Caco-2 (cell line): ENCODE measurements around the gene ABHD16B. TPM values are rescaled to one million over a fixed set of nuclear protein-coding genes. Genes with fewer than 3 reads are reported as not detected.

Source experiments
- BruUV-seq: library from RNA; stranded (reverse); fragments of 400-500 nt; replicated peaks from 2 replicates; lab custom pipeline; 2021; lab: Mats Ljungman, UMichigan
- CTCF ChIA-PET: fragments of 300-600 bp; sonication (Branson Sonifier 250); formaldehyde crosslinking; loops from one replicate; lab custom pipeline; 2022; ENCODE audit warnings: antibody characterized with exemption; lab: Charles Lee
- POLR2A ChIA-PET: fragments of 300-600 bp; sonication (Branson Sonifier 250); formaldehyde crosslinking; loops from one replicate; lab custom pipeline; 2022; ENCODE audit warnings: antibody characterized with exemption; lab: Charles Lee
- DNase-seq, 2 experiments: peaks; one replicate each; pipeline versions ENCODE4 v3.0.0 to v3.0.0-alpha.2; 2020 to 2022
- H3K27me3 ChIP-seq: replicated peaks from 2 replicates; pipeline ENCODE4 v1.6.0; 2011; ENCODE audit warnings: low read length; ENCODE audit not compliant: control insufficient read depth, insufficient read depth
- H3K36me3 ChIP-seq: 2 replicates; pipeline ENCODE4 v1.5.1; 2011; ENCODE audit warnings: low read length; ENCODE audit not compliant: control insufficient read depth, insufficient read depth
- H3K4me1 ChIP-seq: fragments of 250-450 bp; sonication (Bioruptor Pico); 2 replicates; pipeline ENCODE4 v1.5.1; 2020; ENCODE audit warnings: mild to moderate bottlenecking
- H3K4me3 ChIP-seq: 2 replicates; pipeline ENCODE4 v1.5.1; 2011; ENCODE audit warnings: low read depth, mild to moderate bottlenecking, control low read depth, low read length
- H3K9me3 ChIP-seq: fragments of 250-450 bp; sonication (Bioruptor Pico); 2 replicates; pipeline ENCODE4 v1.5.1; 2020; ENCODE audit warnings: mild to moderate bottlenecking, moderate library complexity
- H3K27ac Mint-ChIP-seq: one replicate; pipeline ENCODE4 v1.8.0; 2022; ENCODE audit warnings: mixed read lengths; ENCODE audit not compliant: unreplicated experiment
- H3K27me3 Mint-ChIP-seq: one replicate; pipeline ENCODE4 v1.8.0; 2022; ENCODE audit warnings: mixed read lengths; ENCODE audit not compliant: insufficient read depth, unreplicated experiment
- H3K36me3 Mint-ChIP-seq: one replicate; pipeline ENCODE4 v1.8.0; 2022; ENCODE audit warnings: mild to moderate bottlenecking, mixed read lengths; ENCODE audit not compliant: insufficient read depth, unreplicated experiment
- H3K4me1 Mint-ChIP-seq: one replicate; pipeline ENCODE4 v1.8.0; 2022; ENCODE audit warnings: low read depth, mixed read lengths; ENCODE audit not compliant: unreplicated experiment
- H3K4me3 Mint-ChIP-seq: one replicate; pipeline ENCODE4 v1.8.0; 2022; ENCODE audit warnings: mild to moderate bottlenecking, moderate library complexity, mixed read lengths; ENCODE audit not compliant: unreplicated experiment
- H3K9me3 Mint-ChIP-seq: one replicate; pipeline ENCODE4 v1.8.0; 2022; ENCODE audit warnings: mixed read lengths; ENCODE audit not compliant: unreplicated experiment
- intact Hi-C: fragments of 100-400 bp; cut with micrococcal nuclease; formaldehyde crosslinking; loops from one replicate; pipeline ENCODE4 v1.10.0; 2022; ENCODE audit not compliant: unreplicated experiment
- total RNA-seq: library from RNA; stranded (reverse); gene quantifications from 2 replicates; pipeline ENCODE4 v1.2.3, GENCODE V29; 2022
- TF ChIP-seq, protein P1 (sequence below), 2 experiments: fragments of 200-600 bp in 1 of 2; IDR thresholded peaks; 1 replicate in 1 of 2; 2 replicates in 1 of 2; pipeline versions ENCODE4 v1.5.1 to v1.8.0; 2011 to 2022; ENCODE audit warnings: antibody characterized with exemption in 1 of 2, control low read depth in 1 of 2, inconsistent platforms in 1 of 2, low read depth in 1 of 2, low read length in 1 of 2, mild to moderate bottlenecking in 1 of 2, moderate library complexity in 1 of 2; ENCODE audit not compliant: insufficient read depth in 1 of 2, severe bottlenecking in 1 of 2, unreplicated experiment in 1 of 2

Gene ABHD16B
- total RNA-seq, 1 experiment from 2014 or later, result 0.27 TPM

DNA sequence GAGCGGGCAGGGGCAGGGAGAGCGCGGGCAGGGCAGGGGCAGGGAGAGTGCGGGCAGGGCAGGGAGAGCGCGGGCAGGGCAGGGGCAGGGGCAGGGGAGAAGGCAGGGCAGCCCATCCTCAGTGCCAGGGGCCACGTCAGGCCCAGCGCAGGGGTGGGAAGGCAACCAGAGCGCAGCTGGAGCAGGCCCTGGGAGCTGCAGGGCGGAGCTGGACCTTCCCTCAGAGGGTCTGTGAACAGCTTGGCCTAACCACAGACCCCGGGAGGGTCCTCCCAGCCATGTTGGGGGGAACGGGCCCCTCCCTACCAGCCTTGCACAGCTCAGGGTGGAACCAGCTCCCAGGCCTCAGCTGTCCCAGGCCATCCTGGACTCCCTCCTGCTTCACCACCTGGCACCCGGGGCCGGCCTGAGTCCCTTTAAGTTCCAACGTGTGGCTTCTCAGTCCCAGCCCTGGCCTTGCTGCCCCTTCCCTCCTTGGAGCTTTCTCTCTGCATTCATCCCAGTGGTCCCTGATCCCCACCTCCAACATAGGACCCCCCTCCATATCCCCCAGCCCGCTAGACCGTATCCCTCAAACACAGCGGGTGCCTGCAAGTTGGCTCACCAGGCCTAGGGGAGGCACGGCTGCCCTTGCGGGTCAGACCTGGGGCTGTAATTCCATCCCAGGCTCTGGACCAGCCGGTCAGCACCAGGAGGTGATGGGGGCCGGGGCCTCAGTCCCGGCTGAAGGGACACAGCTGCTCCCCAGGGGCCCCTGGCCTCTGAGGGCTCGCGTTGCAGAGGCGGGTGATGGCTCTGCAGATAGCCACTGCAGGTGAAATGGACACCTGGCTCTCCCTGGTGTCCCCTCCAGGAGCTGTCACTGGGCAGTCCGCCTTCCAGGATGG lies 24.6 kb upstream of the ABHD16B start:
- POLR2A ChIA-PET, result no interaction called here

DNA sequence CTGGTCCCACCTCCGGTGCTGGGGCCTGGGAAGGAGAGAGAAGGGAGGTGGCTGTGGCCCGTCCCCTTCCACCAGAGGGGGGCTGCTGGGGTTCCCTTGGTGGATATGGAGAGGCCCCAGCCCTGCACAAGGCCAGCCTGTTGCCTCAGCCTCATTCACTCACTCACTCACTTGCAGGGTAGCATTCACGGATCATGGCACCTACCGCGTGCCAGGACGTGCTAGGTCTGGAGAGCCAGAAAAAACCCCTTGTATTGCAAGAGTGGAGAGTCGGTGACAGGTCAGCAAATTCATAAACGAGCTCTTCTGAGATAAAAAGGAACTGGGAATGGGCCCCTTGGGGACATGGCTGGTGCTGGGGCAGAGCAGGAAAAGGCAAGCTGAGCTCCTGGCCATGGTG lies 23.8 kb upstream of the ABHD16B start:
- no TSS peak for BruUV-seq
- intact Hi-C loops, result no loop called here
- Mint-ChIP-seq H3K4me3 (no peak overlapping the region), H3K27me3 (peaks cover 3% of the 10 kb centered on the region), H3K27ac (no peak overlapping the region), H3K36me3 (peaks cover 5% of the 10 kb centered on the region), H3K4me1 (peaks cover 19% of the 10 kb centered on the region), H3K9me3 (no peaks in the 10 kb centered on the region)
- H3K36me3 ChIP-seq, result no peaks in the 10 kb centered on the region
- H3K4me1 ChIP-seq, result peaks cover 21% of the 10 kb centered on the region
- H3K27me3 ChIP-seq, result peaks cover 2% of the 10 kb centered on the region; the same call in 1 of the 2 replicates
- TF ChIP-seq, protein P1, sequence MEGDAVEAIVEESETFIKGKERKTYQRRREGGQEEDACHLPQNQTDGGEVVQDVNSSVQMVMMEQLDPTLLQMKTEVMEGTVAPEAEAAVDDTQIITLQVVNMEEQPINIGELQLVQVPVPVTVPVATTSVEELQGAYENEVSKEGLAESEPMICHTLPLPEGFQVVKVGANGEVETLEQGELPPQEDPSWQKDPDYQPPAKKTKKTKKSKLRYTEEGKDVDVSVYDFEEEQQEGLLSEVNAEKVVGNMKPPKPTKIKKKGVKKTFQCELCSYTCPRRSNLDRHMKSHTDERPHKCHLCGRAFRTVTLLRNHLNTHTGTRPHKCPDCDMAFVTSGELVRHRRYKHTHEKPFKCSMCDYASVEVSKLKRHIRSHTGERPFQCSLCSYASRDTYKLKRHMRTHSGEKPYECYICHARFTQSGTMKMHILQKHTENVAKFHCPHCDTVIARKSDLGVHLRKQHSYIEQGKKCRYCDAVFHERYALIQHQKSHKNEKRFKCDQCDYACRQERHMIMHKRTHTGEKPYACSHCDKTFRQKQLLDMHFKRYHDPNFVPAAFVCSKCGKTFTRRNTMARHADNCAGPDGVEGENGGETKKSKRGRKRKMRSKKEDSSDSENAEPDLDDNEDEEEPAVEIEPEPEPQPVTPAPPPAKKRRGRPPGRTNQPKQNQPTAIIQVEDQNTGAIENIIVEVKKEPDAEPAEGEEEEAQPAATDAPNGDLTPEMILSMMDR (IDR thresholded peaks at IDR 0.05; ENCODE audit: insufficient read depth in 1 of 2, low read depth in 1 of 2, low read length in 1 of 2, severe bottlenecking in 1 of 2, unreplicated experiment in 1 of 2), result no peak
- POLR2A ChIA-PET, result no interaction called here
- H3K9me3 ChIP-seq, result no peaks in the 10 kb centered on the region
- CTCF ChIA-PET, result no interaction called here
- no peak for DNase-seq
- H3K4me3 ChIP-seq, result no peak overlapping the region

More for the DNA sequence above, 24.6 kb upstream of the ABHD16B start:
- no peak overlapping the region for H3K27ac Mint-ChIP-seq
- Histone ChIP-seq H3K9me3 (no peaks in the 10 kb centered on the region), H3K36me3 (no peaks in the 10 kb centered on the region), H3K4me1 (peaks cover 29% of the 10 kb centered on the region), H3K27me3 (peaks cover 2% of the 10 kb centered on the region; the same call in 1 of the 2 replicates), H3K4me3 (no peak overlapping the region)
- no peak overlapping the region for H3K4me3 Mint-ChIP-seq
- no peaks in the 10 kb centered on the region for H3K9me3 Mint-ChIP-seq
- no peaks in the 10 kb centered on the region for H3K27me3 Mint-ChIP-seq
- CTCF ChIA-PET, result no interaction called here
- DNase-seq, result no peak
- TF ChIP-seq, protein P1 (IDR thresholded peaks at IDR 0.05; ENCODE audit: insufficient read depth in 1 of 2, low read depth in 1 of 2, low read length in 1 of 2, severe bottlenecking in 1 of 2, unreplicated experiment in 1 of 2), result no peak
- peaks cover 19% of the 10 kb centered on the region for H3K4me1 Mint-ChIP-seq
- intact Hi-C loops, result no loop called here
- no TSS peak for BruUV-seq
- H3K36me3 Mint-ChIP-seq, result peaks cover 5% of the 10 kb centered on the region

DNA sequence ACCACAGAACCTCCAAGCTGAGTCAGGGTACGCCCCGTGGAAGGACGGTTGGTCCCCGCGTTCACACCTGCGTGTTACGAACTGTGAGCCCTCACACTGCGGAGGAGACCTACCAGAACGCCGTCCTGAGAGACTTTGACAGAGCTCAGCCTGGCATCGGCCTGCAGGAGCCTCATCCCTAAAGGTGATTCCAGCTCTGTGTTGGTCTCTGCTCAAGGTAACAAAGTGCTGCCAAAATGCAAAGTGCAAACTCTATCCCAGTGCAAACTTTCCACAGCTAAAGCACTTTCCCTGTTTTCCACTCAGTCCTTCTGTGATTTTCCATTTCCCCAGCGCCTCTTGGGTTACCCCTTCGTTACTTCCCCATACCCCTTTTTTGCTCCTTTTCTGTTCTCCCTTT lies 21.7 kb upstream of the ABHD16B start:
- TF ChIP-seq, protein P1 (IDR thresholded peaks at IDR 0.05; ENCODE audit: insufficient read depth in 1 of 2, low read depth in 1 of 2, low read length in 1 of 2, severe bottlenecking in 1 of 2, unreplicated experiment in 1 of 2), result no peak
- no peak overlapping the region for H3K4me3 ChIP-seq
- ChIA-PET POLR2A (no interaction called here), CTCF (no interaction called here)
- intact Hi-C loops, result no loop called here
- BruUV-seq, result no TSS peak
- Mint-ChIP-seq H3K27ac (no peak overlapping the region), H3K4me3 (no peak overlapping the region), H3K36me3 (peaks cover 5% of the 10 kb centered on the region), H3K9me3 (no peaks in the 10 kb centered on the region), H3K4me1 (peaks cover 18% of the 10 kb centered on the region), H3K27me3 (peaks cover 3% of the 10 kb centered on the region)
- H3K27me3 ChIP-seq, result no peaks in the 10 kb centered on the region
- H3K36me3 ChIP-seq, result no peaks in the 10 kb centered on the region
- H3K9me3 ChIP-seq, result no peaks in the 10 kb centered on the region
- peaks cover 13% of the 10 kb centered on the region for H3K4me1 ChIP-seq
- no peak for DNase-seq
